GM21576 (cell line): ENCODE measurements around the gene SH3RF1.
"Not testable (repeated sequence)": the region's sequence is repeated elsewhere in the genome, so short reads cannot be mapped to it uniquely, and the experiment has no call there.

Source experiments
- ATAC-seq: cut with Tn5 transposase; IDR thresholded peaks from one replicate; pipeline ENCODE4 v1.9.1; 2021; ENCODE audit warnings: mild to moderate bottlenecking, moderate library complexity; ENCODE audit not compliant: unreplicated experiment

Gene SH3RF1

DNA sequence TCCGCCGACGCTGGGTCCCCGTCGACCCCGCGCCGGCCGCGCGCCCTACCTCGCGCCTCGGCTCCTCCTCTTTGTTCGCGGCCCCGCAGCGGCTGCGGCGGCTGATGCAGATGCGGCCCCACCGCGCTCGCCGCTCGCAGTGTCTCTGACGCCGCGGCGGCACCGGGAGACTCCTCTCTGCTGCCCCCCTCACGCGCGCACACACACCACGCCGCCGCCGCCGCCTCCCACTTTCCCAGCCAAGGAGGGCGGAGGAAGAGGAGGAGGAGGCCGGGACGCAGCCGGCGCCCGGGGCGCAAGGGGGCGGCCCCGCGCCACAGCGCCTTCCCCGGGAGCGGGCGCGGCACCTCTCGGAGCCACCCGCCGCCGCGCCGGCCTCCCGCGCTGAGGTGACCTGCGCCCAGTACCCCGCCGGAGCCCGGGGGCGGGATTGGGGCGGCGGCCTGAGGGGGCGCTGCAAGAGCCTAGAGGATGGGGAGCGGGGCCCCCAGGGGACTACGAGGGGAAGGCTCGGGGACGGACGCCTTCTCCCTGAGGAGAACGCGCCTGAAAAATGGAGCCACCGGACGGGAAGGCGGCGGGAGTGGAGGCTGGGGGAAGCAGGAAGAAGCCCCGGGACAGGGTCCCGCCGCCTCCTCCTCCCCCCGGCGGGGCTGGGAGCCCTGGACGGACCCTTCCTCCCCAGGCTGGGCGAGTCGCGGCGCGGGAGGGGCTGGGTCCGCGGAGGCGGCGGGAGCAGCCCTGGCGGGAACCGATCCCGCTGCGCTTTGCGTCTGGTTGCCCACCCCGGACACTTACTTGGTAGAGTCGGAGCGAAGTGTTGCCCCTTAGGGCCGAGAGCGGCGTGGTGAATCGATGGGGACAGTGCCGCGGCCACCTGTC is at the start of gene SH3RF1:
TSS of gene SH3RF1 (minus strand) at position 147 of the 882 bp plus-strand sequence. CDS start 1,744 bp downstream, outside the sequence.
- peak; percentile 58 for ATAC-seq

DNA sequence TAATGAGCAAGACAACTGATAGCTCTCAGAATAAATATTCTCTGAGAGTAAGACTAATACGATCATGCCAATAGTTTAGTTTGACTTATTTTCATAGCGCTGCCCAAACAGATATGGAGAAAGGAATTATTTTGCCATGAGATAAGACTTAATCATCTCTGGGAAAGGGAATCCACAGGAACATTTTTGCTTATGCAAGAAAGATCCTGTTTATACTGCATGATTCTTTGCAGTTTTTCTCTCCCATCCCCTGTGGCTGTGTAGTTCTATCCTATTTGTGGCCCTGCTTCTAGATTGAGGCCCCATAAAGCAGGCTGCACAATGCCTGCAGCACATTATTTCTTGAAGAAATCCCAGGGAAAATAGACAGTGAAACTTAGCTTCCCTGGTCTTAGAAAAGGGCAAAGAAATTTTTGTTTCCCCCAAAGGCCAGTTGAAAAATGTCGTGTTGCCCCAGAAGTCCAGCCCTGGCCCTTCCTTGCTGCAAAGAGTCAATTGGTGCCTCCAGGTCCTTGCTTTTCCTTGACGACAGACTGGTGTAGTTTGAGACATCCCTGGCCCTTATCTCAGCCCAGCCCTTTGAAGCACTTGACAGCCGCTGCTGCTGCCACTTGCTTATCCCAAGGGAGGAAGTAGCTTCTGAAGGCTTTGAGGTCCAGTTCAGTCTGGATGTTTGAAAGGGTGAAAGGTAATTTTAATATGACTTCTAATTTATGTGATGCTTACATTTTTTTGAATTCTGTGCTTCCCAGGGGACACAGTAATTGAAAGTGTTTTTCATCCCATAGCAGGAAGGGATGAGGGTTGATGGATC is 45.0 kb upstream of the SH3RF1 start:
- no peak for ATAC-seq

DNA sequence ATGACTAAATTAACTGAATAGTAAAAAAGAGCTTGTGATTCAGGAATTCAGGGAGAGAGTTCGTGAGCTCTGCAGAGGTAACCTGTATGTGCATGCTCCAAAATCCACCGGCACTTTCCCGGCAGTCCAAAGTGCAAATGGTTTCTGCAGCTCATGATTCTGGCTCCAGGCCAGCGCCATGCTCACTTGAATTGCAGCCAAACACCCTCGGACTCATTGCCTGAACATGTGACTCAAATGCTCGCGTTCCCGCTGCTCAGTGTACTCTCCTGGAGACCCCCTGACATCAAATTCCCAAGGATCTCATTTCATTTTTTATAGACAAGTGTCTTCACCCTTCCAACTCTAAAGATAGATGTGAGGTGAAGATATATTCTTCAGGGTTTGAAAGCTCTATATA is 44.1 kb upstream of the SH3RF1 start:
- no peak for ATAC-seq

DNA sequence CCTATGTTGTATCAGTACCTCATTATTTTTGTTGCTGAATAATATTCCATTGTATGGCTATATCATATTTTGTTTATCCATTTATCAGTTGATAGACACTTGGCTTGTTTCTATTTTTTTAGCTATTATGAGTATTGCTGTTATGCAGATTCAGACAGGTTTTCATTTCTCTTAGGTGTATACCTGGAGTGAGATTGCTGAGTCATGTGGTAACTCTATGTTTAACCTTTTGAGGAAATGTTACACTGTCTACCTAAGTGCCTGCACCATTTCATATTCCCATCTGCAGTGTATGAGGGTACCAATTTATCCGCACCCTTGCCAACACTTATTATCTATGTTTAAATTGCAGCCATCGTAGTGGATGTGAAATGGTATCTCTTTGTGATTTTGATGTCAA is 43.0 kb upstream of the SH3RF1 start:
- ATAC-seq, result no peak

DNA sequence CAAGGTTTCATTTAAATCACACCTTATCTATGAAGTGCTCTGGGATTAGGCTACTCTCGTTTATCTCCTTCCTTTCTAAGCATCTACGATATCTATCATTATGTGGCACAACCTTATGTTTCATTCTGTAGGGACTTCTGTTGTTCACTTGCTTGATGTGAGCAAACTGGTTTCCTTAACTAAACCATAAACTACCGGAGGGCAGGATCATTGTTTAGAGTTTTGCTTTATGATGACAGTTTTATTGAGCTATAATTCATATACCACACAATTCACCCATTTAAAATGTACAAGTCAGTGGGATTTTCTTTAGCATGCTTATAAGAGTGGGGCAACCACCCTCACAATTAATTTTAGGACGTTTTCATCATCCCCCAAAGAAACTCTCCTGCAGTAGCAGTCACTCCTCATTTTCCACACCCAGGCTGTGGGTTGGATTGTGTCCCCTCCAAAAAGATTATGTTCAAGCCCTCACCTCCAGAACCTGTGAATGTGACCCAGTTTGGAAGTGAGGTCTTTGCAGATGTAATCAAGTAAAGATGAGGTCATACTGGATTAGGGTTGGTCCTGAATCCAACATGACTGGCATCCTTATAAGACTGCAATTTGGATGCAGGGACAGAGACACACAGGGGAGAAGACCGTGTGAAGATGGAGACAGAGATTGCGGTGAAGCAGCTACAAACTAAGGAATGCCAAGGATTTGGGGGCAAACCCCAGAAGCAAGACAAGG is 42.1 kb upstream of the SH3RF1 start:
- ATAC-seq, result no peak

DNA sequence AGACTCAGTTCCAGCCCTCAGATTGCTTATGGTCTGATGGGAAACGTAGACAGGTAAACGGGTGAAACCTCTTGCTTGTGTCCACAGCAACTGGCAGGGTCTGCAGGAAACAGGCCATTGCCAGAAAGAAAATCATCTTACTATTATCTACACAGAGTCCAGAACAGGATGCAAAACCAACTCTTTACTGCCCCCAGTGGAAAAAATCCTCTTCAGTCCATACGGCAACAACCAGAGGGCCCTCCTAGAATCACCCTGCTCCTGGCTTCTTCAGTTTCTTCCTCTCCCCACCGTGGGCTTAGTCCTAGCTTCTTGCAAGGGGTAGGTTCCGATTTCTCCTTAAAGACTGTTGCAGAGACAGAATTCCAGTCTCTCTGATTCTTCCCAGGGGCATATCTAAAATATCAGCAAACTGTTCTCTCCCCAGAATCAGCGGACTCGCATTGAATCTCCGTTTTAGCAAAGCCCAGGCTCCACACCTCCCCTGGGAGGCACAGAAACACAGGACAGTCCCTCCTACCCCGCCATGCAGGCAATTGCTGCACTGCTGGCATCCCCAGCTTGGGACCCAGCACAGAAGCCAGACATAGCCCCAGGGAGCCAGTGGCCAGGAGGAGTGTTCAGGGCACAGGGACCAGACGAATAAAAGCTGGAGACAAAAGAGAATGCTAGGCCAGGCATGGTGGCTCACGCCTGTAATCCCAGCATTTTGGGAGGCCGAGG is 41.0 kb upstream of the SH3RF1 start:
- ATAC-seq, result peak; percentile 87

DNA sequence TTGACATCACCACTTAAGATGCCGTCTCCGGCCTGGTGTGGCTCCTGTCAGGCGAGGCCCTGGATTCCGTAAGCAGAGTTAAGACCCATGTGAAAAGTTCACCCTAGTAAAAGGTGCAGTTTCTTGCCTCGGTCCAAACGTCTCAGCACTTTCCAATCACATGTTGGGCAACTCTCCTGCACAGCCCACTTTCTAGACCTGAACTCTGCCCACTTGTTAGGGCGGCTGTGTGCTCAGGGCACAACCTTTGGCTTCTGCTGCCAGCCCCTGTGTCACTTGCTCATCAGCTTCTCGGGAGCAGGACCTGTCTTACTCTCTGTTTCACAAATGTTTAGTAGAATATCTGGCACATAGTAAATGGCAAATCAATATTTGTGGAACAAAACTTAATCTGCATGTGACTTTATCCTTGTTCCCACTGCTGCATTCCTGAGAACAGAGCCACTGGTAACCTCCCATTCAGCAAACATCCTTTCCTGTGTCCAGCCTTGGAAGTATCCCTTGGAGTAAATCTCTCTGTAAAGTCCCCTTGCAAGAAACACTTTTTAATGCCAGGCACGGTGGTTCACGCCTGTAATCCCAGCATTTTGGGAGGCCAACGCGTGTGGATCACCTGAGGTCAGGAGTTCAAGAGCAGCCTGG is 38.7 kb upstream of the SH3RF1 start:
- ATAC-seq, result no peak

DNA sequence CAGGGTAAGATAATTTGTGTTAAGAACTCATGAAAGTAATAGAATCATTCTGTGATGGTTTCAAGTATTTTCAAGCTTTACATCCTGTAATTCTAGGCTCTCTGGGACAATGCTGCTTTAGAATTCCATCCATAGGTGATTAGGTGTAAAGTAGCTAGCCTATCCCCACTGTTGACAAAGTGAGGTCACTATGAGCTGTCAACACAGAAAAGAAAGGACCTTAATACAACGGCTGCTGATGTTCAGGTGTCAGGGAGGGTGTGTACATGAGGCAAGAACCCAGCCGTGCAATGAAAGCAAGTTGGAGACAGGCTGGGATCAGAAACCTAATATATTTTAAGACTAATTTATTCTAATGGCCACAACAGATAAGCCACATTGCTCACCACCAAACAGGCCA is 36.8 kb upstream of the SH3RF1 start:
- ATAC-seq, result no peak

DNA sequence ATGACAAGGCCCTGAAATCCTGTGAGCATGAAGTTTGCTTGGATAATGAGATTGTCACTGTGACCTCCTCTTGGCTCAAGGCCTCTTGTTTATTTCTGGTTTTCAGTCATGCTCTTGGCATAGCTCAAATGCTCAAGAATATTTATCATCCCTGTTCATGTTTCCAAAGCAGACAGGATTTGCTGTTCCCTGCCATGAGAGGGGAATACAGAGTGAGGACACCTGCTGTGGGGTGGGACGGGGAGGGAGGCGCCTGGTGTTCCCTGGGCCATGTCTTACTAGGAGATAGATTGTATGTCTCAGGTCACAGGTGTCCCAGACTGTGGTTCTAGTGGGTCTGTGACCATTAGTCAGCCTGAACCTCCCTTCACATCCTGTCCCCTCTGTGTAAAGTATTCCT is 34.9 kb upstream of the SH3RF1 start:
- ATAC-seq, result no peak

DNA sequence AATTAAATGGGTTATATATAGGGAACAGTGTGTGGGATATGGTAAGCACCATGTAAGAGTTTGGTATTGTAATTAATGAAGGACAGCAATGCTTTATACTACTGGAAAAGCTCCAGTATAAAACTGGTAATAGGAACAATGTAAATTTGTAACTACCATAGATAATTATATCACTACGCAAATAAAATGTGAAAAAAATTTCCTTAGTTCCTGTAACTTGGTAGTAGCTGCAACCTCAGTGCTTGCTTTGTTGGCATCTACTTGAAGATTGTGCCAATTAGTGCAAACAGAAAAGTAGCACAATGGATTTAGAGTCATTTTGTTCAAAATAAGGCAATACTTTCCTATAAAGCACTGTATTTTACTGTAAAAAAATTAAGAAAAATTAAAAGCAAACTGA is 34.4 kb upstream of the SH3RF1 start:
- ATAC-seq, result no peak

DNA sequence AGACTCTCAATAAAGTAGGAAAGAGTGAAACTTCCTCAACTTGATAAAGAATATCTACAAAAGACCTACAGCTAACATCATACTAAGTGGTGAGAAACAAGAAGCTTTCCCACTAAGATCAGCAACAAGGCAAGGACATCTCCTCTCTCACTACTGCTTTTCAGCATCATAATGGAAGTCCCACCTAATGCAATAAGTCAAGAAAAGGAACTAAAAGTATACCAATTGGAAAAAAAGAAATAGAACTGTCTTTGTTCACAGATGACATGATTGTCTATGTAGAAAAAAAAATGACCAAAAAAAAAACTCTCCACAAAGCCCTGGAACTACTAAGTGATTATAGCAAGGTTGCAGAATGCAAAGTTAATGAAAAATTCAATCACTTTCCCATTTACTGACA is 25.1 kb upstream of the SH3RF1 start:
- peak; percentile 37 for ATAC-seq

DNA sequence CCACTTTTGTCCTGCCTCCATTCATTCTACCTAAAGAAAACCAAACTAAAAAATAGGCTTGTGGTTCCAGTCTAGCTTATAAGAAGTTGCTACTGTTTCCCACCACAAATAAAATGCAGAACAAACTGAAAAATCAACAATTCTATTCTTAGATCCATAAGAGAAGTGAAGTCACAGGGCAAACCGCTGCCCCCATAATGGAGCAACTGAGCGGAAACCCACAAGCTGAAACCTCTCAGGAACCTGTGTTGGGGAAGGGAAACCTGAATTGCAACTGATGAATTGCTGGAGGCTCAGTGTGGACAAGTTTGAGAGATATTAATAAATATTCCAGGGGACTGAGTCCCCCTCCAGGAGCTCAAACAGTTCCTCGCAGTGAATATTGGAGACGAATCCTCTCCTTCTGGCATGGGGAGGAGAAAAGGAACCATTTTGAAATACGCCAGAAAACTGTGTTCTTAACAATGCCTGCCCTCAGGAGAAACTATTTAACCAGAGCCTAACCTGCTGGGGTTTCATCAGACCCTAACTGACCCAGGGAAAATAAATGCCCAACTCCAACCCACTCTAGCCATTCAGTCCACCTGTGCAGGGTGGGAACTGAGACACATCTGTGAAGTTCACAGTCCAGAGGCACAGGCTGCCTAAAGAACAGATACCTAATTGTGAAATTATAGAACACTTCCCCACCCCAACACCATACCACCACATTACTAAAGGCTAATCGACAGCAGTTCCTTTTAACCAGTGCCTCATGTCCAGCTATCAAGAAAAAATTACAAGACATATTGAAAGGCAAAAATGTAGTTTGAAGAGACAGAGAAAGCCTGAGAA is 22.8 kb upstream of the SH3RF1 start:
- ATAC-seq, result peak; percentile 91

DNA sequence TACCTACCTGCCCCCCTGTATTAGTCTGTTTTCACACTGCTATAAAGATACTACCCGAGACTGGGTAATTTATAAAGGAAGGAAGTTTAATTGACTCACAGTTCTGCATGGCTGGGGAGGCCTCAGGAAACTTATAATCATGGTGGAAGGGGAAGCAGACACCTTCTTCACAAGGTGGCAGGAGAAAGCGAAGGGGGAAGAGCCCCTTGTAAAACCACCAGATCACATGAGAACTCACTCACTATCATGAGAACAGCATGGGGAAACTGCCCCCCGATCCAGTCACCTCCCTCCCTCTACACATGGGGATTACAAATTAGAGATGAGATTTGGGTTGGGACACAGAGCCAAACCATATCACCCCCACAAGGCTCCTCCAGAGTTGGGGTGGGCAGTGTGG is 17.2 kb upstream of the SH3RF1 start:
- not testable (repeated sequence) for ATAC-seq

DNA sequence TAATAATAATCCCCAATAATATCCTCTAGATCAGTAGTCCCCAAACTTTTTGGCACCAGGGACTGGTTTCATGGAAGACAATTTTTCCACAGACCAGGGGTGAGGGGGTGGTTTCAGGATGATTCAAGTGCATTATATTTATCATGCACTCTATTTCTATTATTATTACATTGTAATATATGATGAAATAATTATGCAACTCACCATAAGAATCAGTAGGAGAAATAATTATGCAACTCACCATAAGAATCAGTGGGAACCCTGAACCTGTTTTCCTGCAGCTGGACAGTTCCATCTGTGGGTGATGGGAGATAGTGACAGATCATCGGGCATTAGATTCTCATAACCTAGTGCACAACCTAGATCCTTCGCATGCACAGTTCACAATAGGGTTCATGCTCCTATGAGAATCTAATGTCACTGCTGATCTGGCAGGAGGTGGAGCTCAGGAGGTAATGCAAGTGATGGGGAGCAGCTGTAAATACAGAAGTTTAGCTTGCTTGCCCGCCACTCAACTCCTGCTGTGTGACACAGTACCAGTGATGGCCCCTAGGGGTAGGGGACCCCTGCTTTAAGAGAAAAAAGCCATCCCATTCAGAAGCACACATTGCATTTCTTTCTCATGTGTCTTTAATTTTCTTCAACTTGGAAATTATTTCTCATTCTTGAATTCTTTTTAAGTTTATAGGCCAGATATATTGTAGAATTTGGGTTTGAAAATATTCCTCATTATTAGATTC is 16.0 kb upstream of the SH3RF1 start:
- no peak for ATAC-seq

DNA sequence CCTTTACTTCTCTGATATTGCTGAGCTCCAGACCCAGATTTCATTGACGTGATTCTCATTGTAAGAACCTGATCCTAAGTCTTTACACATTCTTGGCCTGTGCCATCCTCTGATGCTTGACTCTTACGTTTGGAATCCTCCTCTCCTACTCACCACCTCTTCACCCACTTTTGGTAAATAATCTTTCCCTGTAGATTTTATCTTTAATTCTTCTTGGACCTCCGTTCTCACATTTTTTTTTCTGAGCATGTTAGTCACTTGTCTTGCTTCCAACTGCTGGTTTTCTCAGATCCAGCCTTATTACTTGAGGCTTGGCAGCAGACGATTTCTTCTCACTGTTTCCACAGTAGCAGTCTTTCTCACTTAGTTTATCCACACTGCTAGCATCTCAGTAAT is 12.4 kb upstream of the SH3RF1 start:
- no peak for ATAC-seq

DNA sequence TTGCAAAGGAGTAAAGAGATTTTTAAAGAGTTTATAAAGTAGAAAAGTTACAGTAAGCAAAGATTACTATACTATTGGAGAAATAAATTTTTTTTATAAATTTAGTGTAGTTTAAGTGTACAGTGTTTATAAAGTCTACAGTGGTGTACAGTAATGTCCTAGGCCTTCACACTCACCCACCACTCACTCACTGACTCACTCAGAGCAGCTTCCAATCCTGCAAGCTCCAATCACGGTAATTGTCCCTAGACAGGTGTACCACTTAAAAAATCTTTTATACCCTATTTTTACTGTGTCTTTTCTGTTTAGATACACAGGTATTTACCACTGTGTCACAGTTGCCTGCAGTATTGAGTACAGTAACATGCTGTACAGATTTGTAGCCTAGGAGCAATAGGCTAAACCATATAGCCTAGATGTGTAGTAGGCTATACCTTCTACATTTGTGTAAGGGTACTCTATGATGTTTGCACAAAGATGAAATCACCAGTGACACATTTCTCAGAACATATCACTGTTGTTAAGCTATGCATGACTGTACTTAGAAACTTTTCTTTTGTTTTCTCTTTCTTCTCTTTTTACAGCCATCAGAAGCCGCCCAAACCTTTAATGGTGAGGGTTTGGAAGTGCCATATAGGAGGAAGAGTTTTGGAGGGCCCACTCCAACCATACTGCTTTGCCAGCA is 11.8 kb upstream of the SH3RF1 start:
- ATAC-seq, result no peak

DNA sequence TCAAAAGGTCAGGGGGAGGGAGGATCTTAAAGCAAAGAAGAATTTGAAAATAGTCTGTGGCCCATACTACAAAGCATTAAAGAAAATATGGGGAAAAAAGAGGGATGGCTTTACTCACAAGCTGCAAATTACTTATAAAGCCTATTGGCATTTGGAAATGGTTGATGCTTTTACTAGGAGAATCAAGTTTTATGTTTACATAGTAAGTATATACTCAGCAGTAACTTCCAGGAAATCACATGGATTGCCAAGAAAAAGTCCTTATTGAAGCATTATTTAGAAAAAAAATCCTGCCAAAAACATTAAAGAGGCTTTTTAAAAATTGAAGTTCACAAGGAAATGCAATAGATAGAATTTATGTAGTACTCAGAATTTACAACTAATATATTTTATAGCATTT is 8.4 kb upstream of the SH3RF1 start:
- ATAC-seq, result no peak

DNA sequence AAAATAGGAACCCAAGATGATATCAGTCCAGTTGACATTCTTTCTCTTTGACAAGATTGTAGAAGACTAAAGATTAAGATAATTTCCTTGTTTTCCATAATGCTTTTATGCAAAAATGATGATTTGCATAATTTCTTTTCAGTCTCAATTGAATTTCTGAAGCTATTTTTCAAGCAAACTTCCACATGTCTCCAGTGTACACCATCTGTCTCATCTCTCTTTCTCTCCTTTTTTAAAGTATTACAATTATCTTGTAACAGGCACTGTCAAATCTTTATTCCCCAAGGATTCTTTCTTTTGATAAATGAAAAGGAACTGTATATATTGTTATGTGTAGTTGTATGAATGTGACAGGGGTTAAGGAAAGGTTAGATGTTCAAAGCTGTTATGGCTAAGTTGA is 7.9 kb upstream of the SH3RF1 start:
- ATAC-seq, result no peak
